ENCODE measurements around the gene SPART. TPM values are rescaled to one million over a fixed set of nuclear protein-coding genes. Genes with fewer than 3 reads are reported as not detected.
A peak's percentile ranks its signal among the peaks of the same experiment; 100 is the strongest.
"Not testable (repeated sequence)": the region's sequence is repeated elsewhere in the genome, so short reads cannot be mapped to it uniquely, and the experiment has no call there.

Gene SPART
- total RNA-seq, 6 experiments from 2014 or later: 8.1 to 16.4 (median 9.5) TPM

DNA sequence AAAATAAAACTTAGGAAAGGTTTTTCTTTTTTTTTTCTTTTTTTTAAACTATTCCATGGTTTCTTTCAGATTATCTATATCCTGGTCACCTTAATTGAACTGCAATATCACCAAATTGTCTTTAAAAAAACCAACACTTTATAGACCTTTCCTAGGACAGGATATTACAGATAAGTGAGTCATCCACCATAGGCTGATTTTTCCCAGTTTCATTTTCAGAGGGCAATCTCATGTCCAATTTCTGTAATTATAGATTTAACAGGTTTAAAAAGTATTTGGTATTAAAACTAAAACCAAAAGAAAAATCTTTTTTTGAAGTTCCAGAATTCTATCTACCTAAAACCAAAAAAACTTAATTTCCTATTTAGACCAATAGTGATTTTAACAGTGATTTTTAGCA lies 13.2 kb downstream of the SPART start:
- no peak overlapping the region for H3K4me3 ChIP-seq
- ATAC-seq: peak in 1 of 4 donors; percentile 59
- no peaks in the 10 kb centered on the region for H3K9me3 ChIP-seq
- H3K27ac ChIP-seq: no peak overlapping the region
- H3K36me3 ChIP-seq: peaks cover 0 to 5% (median 2%) of the 10 kb centered on the region in 4 donors
- DNase-seq: no peak
- no peaks in the 10 kb centered on the region for H3K27me3 ChIP-seq
- no peaks in the 10 kb centered on the region for H3K4me1 ChIP-seq
- TF ChIP-seq, protein P1, sequence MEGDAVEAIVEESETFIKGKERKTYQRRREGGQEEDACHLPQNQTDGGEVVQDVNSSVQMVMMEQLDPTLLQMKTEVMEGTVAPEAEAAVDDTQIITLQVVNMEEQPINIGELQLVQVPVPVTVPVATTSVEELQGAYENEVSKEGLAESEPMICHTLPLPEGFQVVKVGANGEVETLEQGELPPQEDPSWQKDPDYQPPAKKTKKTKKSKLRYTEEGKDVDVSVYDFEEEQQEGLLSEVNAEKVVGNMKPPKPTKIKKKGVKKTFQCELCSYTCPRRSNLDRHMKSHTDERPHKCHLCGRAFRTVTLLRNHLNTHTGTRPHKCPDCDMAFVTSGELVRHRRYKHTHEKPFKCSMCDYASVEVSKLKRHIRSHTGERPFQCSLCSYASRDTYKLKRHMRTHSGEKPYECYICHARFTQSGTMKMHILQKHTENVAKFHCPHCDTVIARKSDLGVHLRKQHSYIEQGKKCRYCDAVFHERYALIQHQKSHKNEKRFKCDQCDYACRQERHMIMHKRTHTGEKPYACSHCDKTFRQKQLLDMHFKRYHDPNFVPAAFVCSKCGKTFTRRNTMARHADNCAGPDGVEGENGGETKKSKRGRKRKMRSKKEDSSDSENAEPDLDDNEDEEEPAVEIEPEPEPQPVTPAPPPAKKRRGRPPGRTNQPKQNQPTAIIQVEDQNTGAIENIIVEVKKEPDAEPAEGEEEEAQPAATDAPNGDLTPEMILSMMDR (IDR thresholded peaks at IDR 0.05): no peak
- no peak for TF ChIP-seq POLR2A (IDR thresholded peaks at IDR 0.05)
- intact Hi-C loops (cut with DNase I): no loop called here

DNA sequence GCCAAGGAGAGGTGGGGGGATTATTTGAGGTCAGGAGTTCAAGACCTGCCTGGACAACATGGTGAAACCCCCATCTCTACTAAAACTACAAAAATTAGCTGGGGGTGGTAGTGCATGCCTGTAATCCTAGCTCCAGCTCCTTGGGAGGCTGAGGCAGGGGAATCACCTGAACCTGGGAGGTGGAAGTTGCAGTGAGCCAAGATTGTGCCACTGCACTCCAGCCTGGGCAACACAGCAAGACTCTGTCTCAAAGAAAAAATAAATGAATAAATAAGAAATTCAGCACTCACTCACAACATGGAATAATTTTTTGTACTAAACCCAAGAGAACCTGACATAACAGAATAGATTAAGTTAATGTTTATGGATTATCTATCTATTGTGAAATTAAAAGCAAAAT lies 13.9 kb downstream of the SPART start:
- H3K27me3 ChIP-seq; ATAC-seq; H3K9me3 ChIP-seq; DNase-seq; intact Hi-C loops (cut with DNase I); H3K4me3 ChIP-seq; H3K4me1 ChIP-seq; H3K27ac ChIP-seq: not testable (repeated sequence)
- H3K36me3 ChIP-seq: peaks cover 0 to 10% (median 2%) of the 10 kb centered on the region in 4 donors

DNA sequence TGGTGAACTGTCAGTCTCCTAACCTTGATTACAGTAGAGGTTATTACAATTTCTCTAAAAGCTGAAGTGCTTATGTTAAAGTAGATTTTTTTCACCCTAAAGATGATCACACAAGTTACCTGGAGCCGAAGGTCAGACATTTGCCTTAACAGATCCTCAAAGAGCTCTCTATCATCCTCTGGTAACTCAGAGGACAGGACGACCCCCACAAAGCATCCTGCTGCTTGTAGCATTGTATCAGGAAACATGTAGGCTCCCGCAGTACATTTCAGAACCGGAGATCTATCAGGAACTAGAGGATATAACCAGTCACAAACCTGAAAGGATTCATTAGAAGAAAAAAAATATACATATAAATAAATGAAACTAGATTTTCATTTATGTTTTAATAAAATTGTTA lies 14.9 kb downstream of the SPART start:
- intact Hi-C loops (cut with DNase I): no loop called here
- TF ChIP-seq POLR2A (IDR thresholded peaks at IDR 0.05): no peak
- TF ChIP-seq, protein P1 (IDR thresholded peaks at IDR 0.05): no peak
- ATAC-seq (no peak), DNase-seq (no peak)
- WGBS (ENCODE audit: insufficient coverage, low coverage, low lambda C conversion rate, missing lambda C conversion rate): 73% methylated on average over 4 of the region's 4 CpGs
- Histone ChIP-seq H3K4me3 (no peak overlapping the region), H3K4me1 (no peaks in the 10 kb centered on the region), H3K27ac (no peak overlapping the region), H3K9me3 (no peaks in the 10 kb centered on the region), H3K27me3 (no peaks in the 10 kb centered on the region), H3K36me3 (peaks cover 0 to 14% (median 2%) of the 10 kb centered on the region in 4 donors)

DNA sequence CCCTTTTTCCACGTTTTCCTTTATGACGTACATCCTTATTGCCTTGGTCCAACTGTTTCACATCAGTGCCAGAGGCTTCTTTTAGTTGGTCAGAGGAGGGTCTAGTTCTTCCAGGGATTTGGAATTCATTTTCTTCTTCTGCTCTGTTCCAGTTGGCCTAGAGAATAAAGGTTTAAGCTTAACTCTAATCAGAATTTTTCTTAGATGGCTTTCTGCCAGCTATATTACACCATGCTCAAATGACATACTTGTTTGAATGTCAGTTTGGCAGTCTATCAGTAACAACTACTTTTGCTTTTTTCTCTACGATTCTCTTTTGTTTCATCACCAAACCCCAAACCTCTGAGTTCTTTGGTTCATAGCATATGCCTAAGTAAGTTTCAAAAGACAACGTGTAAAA lies 16.8 kb downstream of the SPART start:
- DNase-seq (no peak), ATAC-seq (no peak)
- no peak overlapping the region for H3K4me3 ChIP-seq
- H3K27me3 ChIP-seq: no peaks in the 10 kb centered on the region
- H3K4me1 ChIP-seq: no peaks in the 10 kb centered on the region
- WGBS (ENCODE audit: insufficient coverage, low coverage, low lambda C conversion rate, missing lambda C conversion rate): 61% methylated on average over 4 of the region's 4 CpGs
- no peaks in the 10 kb centered on the region for H3K9me3 ChIP-seq
- intact Hi-C loops (cut with DNase I): no loop called here
- TF ChIP-seq, protein P1 (IDR thresholded peaks at IDR 0.05): no peak
- TF ChIP-seq POLR2A (IDR thresholded peaks at IDR 0.05): no peak
- no peak overlapping the region for H3K27ac ChIP-seq
- peaks cover 0 to 23% (median 4%) of the 10 kb centered on the region in 4 donors for H3K36me3 ChIP-seq

DNA sequence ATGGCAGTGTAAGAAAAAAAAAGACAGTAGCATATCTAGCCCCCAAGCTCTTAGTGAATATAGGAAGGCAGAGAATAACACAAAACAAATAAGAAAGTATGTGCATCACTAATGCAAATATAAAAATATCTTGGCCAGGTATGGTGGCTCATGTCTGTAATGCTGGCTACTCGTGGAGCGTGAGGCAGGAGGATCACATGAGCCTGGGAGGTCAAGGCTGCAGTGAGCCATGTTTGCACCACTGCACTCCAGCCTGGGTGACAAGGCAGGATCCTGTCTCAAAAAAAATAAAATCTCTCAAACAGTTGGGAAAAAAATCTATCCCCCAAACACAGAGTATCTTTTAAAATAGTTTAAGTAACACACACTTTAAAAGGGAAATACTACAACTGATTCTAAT lies 17.4 kb downstream of the SPART start:
- intact Hi-C loops (cut with DNase I): no loop called here
- no peaks in the 10 kb centered on the region for H3K4me1 ChIP-seq
- DNase-seq: no peak
- no peak for TF ChIP-seq POLR2A (IDR thresholded peaks at IDR 0.05)
- TF ChIP-seq, protein P1 (IDR thresholded peaks at IDR 0.05): no peak
- peaks cover 0 to 23% (median 5%) of the 10 kb centered on the region in 4 donors for H3K36me3 ChIP-seq
- no peak for ATAC-seq
- H3K27me3 ChIP-seq: no peaks in the 10 kb centered on the region
- no peak overlapping the region for H3K27ac ChIP-seq
- H3K4me3 ChIP-seq: no peak overlapping the region
- 94% methylated on average over 2 of the region's 2 CpGs for WGBS (ENCODE audit: insufficient coverage, low coverage, low lambda C conversion rate, missing lambda C conversion rate)
- no peaks in the 10 kb centered on the region for H3K9me3 ChIP-seq

All from right lobe of liver (tissue), 6 donors.